Right hindlimb (tissue), 1 donor: Measurements from ENCODE around the gene ST7.
"Not testable (repeated sequence)": the region's sequence is repeated elsewhere in the genome, so short reads cannot be mapped to it uniquely, and the experiment has no call there.

Experiments
- DNase-seq: peaks from one replicate; pipeline ENCODE4 v3.0.0-alpha.2; 2018

Gene ST7

DNA sequence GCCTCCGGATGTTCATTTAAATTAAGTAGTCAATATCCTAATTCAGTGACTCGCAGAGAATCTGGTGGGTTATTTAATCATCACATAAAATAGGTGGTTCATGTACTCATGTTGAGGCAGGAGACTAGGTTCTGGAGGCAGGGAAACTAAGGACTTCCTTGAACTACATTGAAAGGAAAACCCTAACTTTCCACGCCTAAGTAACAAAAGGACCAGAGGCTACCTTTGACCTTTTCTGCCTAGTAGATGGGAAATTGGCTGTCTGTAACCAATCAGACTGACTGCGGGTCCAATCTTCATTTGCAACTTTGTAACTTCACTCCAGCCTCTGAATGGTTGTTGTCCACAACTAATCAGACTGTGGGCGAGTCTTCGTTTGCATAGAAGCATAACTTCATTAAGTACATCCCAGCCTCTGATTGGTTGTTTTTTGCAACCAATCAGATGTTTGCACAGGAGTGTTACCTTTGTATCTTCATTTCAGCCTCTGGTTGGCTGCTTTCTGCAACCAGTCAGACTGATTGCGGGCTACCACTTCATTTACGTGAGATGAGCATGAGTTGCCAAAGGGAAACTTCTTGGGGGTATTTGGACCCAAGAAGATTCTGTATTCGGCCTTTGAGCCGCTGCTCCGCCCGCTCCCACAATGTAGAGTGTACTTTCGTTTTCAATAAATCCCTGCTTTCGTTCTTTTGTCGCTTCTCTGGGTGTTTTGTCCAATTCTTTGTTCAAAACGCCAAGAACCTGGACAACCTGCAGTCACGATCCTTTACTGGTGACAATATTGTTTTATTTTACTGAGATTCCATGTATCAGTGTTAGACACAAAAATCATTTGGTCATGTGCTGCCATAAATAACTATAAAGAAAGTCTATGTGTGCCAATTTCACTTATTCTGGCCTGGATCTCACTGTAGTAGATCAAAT lies 1.7 kb upstream of the ST7 start:
- DNase-seq = no peak

- DNase-seq = no peak
Observed at GRCh38 chr7:116952635-116953371, 498 bp upstream of the ST7 start.

GRCh38 chr7:116953906-116954838 lies 871 bp downstream of the ST7 start:
- DNase-seq = peak; percentile 88

DNA sequence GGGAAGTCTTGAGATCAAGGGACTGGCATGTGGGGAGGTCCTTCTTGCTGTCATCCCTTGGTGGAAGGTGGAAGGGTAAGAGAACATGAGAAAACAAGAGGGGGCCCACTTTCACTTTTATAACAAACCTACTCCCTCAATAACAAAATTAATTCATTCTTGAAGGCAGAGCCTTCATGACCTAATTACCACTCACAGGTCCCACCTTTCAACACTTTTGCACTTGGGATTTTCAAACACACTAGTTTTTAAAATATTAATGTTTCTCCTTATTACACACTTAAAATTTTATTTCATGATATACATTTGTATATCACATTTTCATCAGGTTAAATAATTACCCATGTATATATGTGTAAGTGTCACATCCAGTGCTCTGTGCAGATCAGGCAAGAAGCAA lies 2.0 kb downstream of the ST7 start:
- no peak for DNase-seq

DNA sequence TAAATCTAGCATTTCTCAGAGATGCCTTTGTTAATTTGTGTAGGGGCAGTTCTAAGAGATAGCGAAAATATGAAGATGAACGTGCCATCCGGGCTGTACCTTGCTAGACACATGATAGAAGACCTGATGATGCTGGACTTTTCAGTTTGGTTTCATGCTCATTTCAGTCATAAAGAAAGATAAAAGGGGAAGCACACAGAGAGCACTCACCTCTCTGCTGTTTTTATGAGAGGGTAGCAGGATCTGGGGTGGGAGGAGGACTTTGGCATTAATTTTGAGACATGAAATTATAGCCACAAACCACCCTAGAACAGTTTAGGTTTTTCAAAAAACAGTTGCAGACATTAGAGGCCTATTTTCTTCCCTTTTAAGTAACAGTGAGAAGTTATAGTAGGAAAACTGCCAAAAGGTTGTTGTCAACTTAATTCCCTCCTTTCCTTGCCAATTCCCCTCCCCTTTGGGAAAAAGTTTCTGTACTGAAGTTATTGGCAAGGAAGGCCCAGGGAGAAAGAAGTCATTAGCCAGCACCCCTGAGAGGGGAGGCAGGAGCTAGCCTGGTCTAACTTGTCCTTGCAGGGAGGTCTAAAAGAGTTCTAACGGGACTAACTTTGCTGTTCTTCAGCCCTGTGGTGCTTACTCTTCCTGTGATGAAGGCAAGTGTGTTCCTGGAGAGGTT lies 2.6 kb downstream of the ST7 start:
- DNase-seq = peak; percentile 20

GRCh38 chr7:116956477-116956804 lies 3.1 kb downstream of the ST7 start:
- no peak for DNase-seq

DNA sequence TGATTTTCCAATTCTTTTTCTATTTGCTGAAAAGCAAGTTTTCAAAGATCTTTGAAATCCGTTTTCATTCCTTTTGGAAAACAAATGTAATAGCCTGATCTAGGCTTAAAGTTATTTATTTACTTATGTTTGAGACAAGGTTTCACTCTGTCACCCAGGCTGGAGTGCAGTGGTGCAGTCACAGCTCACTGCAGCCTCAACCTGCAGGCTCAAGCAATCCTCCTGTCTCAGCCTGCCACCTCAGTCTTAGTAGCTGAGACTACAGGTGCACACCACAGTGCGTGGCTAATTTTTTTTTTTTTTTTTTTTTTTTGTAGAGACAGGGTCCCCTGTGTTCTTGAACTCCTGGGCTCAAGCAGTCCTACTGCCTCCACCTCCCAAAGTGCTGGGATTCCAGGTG lies 4.6 kb downstream of the ST7 start:
- no peak for DNase-seq

DNA sequence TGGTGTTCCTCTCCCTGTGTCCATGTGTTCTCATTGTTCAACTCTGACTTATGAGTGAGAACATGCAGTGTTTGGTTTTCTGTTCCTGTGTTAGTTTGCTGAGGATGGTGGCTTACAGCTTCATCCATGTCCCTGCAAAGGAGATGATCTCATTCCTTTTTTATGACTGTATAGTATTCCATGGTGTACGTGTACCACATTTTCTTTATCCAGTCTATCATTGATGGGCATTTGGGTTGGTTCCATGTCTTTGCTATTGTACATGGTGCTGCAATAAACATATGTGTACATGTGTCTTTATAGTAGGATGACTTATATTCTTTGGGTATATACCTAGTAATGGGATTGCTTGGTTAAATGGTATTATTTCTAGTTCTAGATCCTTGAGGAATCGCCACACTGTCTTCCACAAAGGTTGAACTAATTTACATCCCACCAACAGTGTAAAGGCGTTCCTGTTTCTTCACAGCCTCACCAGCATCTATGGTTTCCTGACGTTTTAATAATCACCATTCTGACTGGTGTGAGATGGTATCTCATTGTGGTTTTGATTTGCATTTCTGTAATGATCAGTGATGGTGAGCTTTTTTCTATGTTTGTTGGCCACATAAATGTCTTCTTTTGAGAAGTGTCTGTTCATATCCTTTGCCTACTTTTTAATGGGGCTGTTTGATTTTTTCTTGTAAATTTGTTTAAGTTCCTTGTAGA lies 8.8 kb downstream of the ST7 start:
- not testable (repeated sequence) for DNase-seq

DNA sequence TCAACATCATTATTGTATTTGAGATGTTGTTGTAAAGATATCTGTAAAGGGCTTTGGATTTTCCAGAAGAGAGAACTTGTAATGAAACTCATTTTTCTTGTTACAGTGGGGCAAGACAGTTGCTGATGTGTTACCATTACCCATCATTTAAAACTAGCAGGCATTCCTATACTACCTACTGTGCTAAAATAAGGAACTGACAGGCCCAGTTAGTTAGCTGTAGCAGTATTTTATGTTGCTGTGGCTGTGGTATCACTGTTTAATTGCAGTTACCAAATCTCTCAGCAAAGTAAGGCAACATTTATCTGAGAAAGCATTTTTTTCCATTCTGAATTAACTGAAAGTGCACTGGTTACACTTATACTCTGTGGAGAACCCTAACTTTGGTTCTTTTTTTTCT lies 9.9 kb downstream of the ST7 start:
- no peak for DNase-seq

DNA sequence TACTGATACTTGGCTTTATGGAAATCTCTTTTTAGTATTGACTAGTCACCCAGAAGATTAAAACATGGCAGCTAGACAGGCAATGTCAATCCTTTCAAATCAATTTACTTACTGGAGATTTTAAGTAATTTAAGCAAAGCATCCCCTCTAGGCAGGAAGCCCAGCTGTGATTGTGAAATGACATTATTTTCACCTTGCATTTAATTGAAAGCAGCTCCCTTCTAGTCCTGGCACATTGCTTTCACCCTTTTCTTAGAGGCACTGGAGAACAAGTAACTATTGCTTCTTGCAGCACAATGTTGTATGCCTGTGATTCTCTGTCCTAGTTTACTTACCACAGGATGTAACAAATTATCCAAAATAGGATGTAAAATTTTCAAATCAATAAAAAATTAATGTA lies 13.3 kb downstream of the ST7 start:
- no peak for DNase-seq

- DNase-seq = no peak
Observed at GRCh38 chr7:116967254-116967922, 14.1 kb downstream of the ST7 start.

GRCh38 chr7:116967983-116968382 lies 14.7 kb downstream of the ST7 start:
- DNase-seq = no peak

- no peak for DNase-seq
Observed at GRCh38 chr7:116968631-116969030, 15.3 kb downstream of the ST7 start.

DNA sequence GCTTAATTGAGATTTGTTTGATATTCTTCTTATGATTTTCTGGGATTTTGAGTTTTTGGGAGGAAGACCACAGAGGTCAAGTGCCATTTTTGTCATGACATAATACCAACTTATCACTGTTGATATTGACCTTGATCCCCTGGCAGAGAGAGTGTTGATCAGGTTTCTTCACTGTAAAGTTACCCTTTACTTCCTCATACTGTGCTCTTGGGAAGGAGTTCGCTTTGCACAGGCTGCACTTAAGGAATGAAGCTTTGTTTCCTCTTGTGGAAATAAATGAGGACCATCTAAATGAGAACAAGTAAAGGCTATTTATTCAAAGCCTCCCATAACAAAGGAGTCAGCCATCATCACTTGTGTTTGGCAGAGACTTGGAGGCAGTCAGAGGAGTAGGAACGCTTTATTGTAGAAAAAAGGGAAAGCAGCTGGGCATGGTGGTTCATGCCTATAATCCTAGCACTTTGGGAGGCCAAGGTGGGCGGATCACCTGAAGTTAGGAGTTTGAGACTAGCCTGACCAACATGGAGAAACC lies 16.1 kb downstream of the ST7 start:
- DNase-seq = no peak

DNA sequence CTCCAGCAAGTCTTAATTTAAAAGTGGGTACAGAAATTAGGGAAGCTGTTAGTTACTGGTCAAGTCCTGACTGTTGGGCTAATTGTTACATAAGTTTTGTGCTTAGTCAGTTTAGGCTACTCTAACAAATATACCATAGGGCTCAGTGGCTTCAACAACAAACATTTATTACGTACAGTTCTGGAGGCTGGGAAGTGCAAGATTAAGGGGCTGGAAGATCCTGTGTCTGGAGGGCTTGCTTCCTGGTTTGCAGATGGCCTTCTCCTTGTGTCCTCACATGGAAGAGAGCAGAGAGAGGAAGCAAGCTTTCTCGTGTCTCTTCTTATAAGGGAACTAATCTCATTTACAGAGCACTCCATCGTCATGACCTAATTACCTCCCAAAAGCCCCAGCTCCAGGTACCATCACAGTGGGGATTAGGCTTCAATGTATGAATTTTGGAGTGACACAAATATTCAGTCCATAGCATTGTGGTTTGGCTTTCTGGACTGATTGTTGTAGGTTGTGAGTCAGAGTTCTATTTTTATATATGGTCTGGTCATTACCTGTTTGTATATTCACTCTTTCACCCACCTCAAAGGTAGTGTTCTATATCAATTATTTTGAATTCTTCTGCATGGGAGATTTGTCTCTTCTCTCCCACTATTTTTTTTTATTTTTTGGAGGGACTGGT lies 17.1 kb downstream of the ST7 start:
- no peak for DNase-seq

GRCh38 chr7:116971153-116971552 lies 17.9 kb downstream of the ST7 start:
- not testable (repeated sequence) for DNase-seq

DNA sequence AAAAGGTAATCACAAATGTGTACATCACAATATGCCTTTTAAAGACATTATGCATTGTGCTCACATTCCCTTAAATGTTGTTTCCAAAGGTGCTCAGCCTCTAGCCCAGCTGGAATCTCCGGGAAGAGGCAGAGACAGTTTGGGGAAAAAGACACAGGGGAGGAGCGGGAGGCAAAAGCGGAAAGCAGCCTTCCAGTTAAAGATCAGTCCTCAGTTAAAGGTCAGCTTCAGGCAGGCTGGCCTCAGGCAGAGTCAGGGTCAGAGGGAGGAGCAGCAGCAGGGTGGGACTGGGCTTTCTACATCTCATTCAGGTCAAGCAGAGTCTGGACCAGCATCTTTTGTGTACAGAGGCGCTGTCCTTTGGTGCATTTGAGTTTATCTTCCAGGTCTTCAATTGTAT lies 18.6 kb downstream of the ST7 start:
- DNase-seq = no peak

- not testable (repeated sequence) for DNase-seq
Observed at GRCh38 chr7:116975024-116975423, 21.7 kb downstream of the ST7 start.

GRCh38 chr7:116977172-116977571 lies 23.9 kb downstream of the ST7 start:
- DNase-seq = no peak

GRCh38 chr7:116978006-116978405 lies 24.7 kb downstream of the ST7 start:
- DNase-seq = no peak
